SK-N-SH (cell line): ENCODE results near the gene MRPL21. TPM values are rescaled to one million over a fixed set of nuclear protein-coding genes. Genes with fewer than 3 reads are reported as not detected.

ENCODE experiments used
- CTCF ChIA-PET: fragments of 300-600, 350-600 bp; formaldehyde crosslinking; extraction: SDS; loops from one replicate; lab custom pipeline; 2021; lab: Yijun Ruan, JAX
- POLR2A ChIA-PET: fragments of 350-600 bp; sonication (Branson Sonifier 250); formaldehyde crosslinking; extraction: SDS; loops from one replicate; lab custom pipeline; 2020; ENCODE audit warnings: antibody characterized with exemption, inconsistent platforms; lab: Yijun Ruan, JAX
- DNase-seq: peaks from one replicate; pipeline ENCODE4 v3.0.0; 2012
- H2AFZ ChIP-seq: fragments of 200-600 bp; sonication (generic); 2 replicates; pipeline ENCODE4 v1.8.1; 2016; ENCODE audit warnings: antibody characterized with exemption, mild to moderate bottlenecking, low read depth
- H3F3A ChIP-seq: fragments of 200-600 bp; sonication (generic); replicated peaks from 2 replicates; pipeline ENCODE3; 2016; ENCODE audit warnings: antibody characterized with exemption, mild to moderate bottlenecking; ENCODE audit not compliant: insufficient read depth
- H3K27ac ChIP-seq, 2 experiments: fragments of 200-500 bp in 1 of 2; fragments of 200-600 bp in 1 of 2; sonication (Bioruptor generic) in 1 of 2; sonication (generic), shearing (Covaris generic) in 1 of 2; 2 replicates each; pipeline versions ENCODE4 v1.5.1 to v1.6.1; 2014 to 2016; ENCODE audit warnings: low read depth in 2 of 2, inconsistent platforms in 1 of 2, low read length in 1 of 2, mild to moderate bottlenecking in 1 of 2, mixed read lengths in 1 of 2
- H3K27me3 ChIP-seq: fragments of 200-600 bp; sonication (generic), shearing (Covaris generic); 2 replicates; pipeline ENCODE4 v1.6.1; 2016; ENCODE audit warnings: mixed run types; ENCODE audit not compliant: insufficient read depth
- H3K36me3 ChIP-seq, 2 experiments: fragments of 200-500 bp in 1 of 2; fragments of 200-600 bp in 1 of 2; sonication (Bioruptor generic) in 1 of 2; sonication (generic) in 1 of 2; replicated peaks in 1 of 2; 2 replicates each; pipeline versions ENCODE3 to v1.5.1; 2014 to 2016; ENCODE audit warnings: low read length in 1 of 2, mild to moderate bottlenecking in 1 of 2; ENCODE audit not compliant: insufficient read depth in 2 of 2, control insufficient read depth in 1 of 2
- H3K4me1 ChIP-seq, 2 experiments: fragments of 200-500 bp in 1 of 2; fragments of 200-600 bp in 1 of 2; sonication (Bioruptor generic) in 1 of 2; sonication (generic), shearing (Covaris generic) in 1 of 2; 2 replicates each; pipeline versions ENCODE4 v1.5.1 to v1.6.1; 2014 to 2016; ENCODE audit warnings: low read depth in 1 of 2, low read length in 1 of 2, mixed run types in 1 of 2; ENCODE audit not compliant: insufficient read depth in 2 of 2, control insufficient read depth in 1 of 2
- H3K4me2 ChIP-seq: fragments of 200-600 bp; sonication (generic), shearing (Covaris generic); 2 replicates; pipeline ENCODE4 v1.6.1; 2017; ENCODE audit warnings: mixed run types
- H3K4me3 ChIP-seq, 2 experiments: fragments of 200-500 bp in 1 of 2; fragments of 200-600 bp in 1 of 2; sonication (Bioruptor generic) in 1 of 2; sonication (generic), shearing (Covaris generic) in 1 of 2; 2 replicates each; pipeline versions ENCODE4 v1.5.1 to v1.8.1; 2014 to 2016; ENCODE audit warnings: low read depth in 2 of 2, inconsistent platforms in 1 of 2, low read length in 1 of 2, mild to moderate bottlenecking in 1 of 2, mixed read lengths in 1 of 2, moderate library complexity in 1 of 2
- H3K79me2 ChIP-seq: fragments of 200-600 bp; sonication (generic); 2 replicates; pipeline ENCODE4 v1.8.1; 2017; ENCODE audit warnings: mild to moderate bottlenecking; ENCODE audit not compliant: insufficient read depth
- H3K9ac ChIP-seq: fragments of 200-600 bp; sonication (generic); 2 replicates; pipeline ENCODE4 v1.6.1; 2017; ENCODE audit warnings: mixed run types
- H3K9me2 ChIP-seq: fragments of 200-600 bp; sonication (generic); 2 replicates; pipeline ENCODE4 v1.6.1; 2017; ENCODE audit warnings: mixed run types
- H3K9me3 ChIP-seq: fragments of 200-600 bp; sonication (generic); 2 replicates; pipeline ENCODE4 v1.6.1; 2017; ENCODE audit warnings: mixed run types, mild to moderate bottlenecking, moderate library complexity
- H4K20me1 ChIP-seq: fragments of 200-600 bp; sonication (generic); 2 replicates; pipeline ENCODE4 v1.6.1; 2017; ENCODE audit warnings: mild to moderate bottlenecking, mixed run types; ENCODE audit not compliant: insufficient read depth
- CHD2 ChIP-seq: fragments of 150-350 bp; IDR thresholded peaks from 2 replicates; pipeline ENCODE4 v1.6.1; 2018; ENCODE audit warnings: low read length; ENCODE audit not compliant: partially characterized antibody
- EP300 ChIP-seq, 2 experiments: IDR thresholded peaks; 2 replicates each; pipeline versions ENCODE4 v1.4.0 to v1.6.1; 2012; ENCODE audit warnings: borderline replicate concordance in 1 of 2, low read depth in 1 of 2, low read length in 1 of 2
- EZH2phosphoT487 ChIP-seq: fragments of 200-600 bp; sonication (generic); IDR thresholded peaks from 2 replicates; pipeline ENCODE4 v1.6.1; 2017; ENCODE audit warnings: low read depth, mixed run types, mild to moderate bottlenecking, antibody characterized with exemption, moderate library complexity, borderline replicate concordance
- FOSL2 ChIP-seq: IDR thresholded peaks from 2 replicates; pipeline ENCODE4 v1.4.0; 2012; ENCODE audit warnings: low read depth, mild to moderate bottlenecking, moderate library complexity, borderline replicate concordance
- FOXM1 ChIP-seq: IDR thresholded peaks from 2 replicates; pipeline ENCODE4 v1.4.0; 2012; ENCODE audit warnings: low read depth, mild to moderate bottlenecking
- GABPA ChIP-seq: IDR thresholded peaks from 2 replicates; pipeline ENCODE4 v1.4.0; 2012; ENCODE audit warnings: low read depth, mild to moderate bottlenecking
- GATA2 ChIP-seq: sonication (generic); formaldehyde crosslinking; IDR thresholded peaks from 2 replicates; pipeline ENCODE4 v1.5.0; 2020; ENCODE audit warnings: mild to moderate bottlenecking, missing genetic modification reagents
- MXI1 ChIP-seq: IDR thresholded peaks from 2 replicates; pipeline ENCODE4 v1.6.1; 2012; ENCODE audit warnings: mild to moderate bottlenecking, low read depth, low read length, improper control_type of control experiment
- NFIC ChIP-seq: IDR thresholded peaks from 2 replicates; pipeline ENCODE4 v1.4.0; 2012; ENCODE audit warnings: borderline replicate concordance
- NRF1 ChIP-seq: IDR thresholded peaks from 2 replicates; pipeline ENCODE4 v1.6.1; 2012; ENCODE audit warnings: low read depth, mild to moderate bottlenecking, low read length
- POLR2AphosphoS5 ChIP-seq: IDR thresholded peaks from 2 replicates; pipeline ENCODE4 v1.6.1; 2012; ENCODE audit warnings: low read depth, low read length
- RAD21 ChIP-seq: IDR thresholded peaks from 2 replicates; pipeline ENCODE4 v1.6.1; 2012; ENCODE audit warnings: mild to moderate bottlenecking, low read length
- RCOR1 ChIP-seq: fragments of 150-350 bp; IDR thresholded peaks from 2 replicates; pipeline ENCODE4 v1.6.1; 2017; ENCODE audit warnings: antibody characterized with exemption, low read length
- SMC3 ChIP-seq: IDR thresholded peaks from 2 replicates; pipeline ENCODE4 v1.6.1; 2012; ENCODE audit warnings: low read depth, low read length, improper control_type of control experiment
- TCF12 ChIP-seq: IDR thresholded peaks from 2 replicates; pipeline ENCODE4 v1.4.0; 2012
- YY1 ChIP-seq: IDR thresholded peaks from 2 replicates; pipeline ENCODE4 v1.4.0; 2012; ENCODE audit warnings: low read depth, mild to moderate bottlenecking
- WGBS: methylation state at CpG from one replicate; pipeline ENCODE4 v1.1.6; 2017; ENCODE audit warnings: low lambda C conversion rate; 5-methylcytosine and 5-hydroxymethylcytosine counted together
- polyA plus RNA-seq, 3 experiments: library from polyadenylated mRNA; depleted of rRNA; stranded (reverse); fragments of >200 nt; gene quantifications; 2 replicates each; pipeline ENCODE4 v1.2.3, GENCODE V29; 2012
- TF ChIP-seq, protein P1 (sequence below): IDR thresholded peaks from 2 replicates; pipeline ENCODE4 v1.4.0; 2012; ENCODE audit warnings: low read depth, borderline replicate concordance
- TF ChIP-seq, protein P2 (sequence below): fragments of 200-600 bp; sonication (generic); IDR thresholded peaks from 2 replicates; pipeline ENCODE4 v1.6.1; 2017; ENCODE audit warnings: antibody characterized with exemption, mild to moderate bottlenecking, moderate library complexity
- TF ChIP-seq, protein P3 (sequence below): IDR thresholded peaks from 2 replicates; pipeline ENCODE4 v1.4.0; 2012; ENCODE audit warnings: low read depth
- TF ChIP-seq, protein P4 (sequence below): IDR thresholded peaks from 2 replicates; pipeline ENCODE4 v1.4.0; 2012; ENCODE audit warnings: low read depth, borderline replicate concordance

Gene MRPL21
- polyA plus RNA-seq, 1 of the 3 experiments (the other 2 are of a cell fraction): 125 TPM

DNA sequence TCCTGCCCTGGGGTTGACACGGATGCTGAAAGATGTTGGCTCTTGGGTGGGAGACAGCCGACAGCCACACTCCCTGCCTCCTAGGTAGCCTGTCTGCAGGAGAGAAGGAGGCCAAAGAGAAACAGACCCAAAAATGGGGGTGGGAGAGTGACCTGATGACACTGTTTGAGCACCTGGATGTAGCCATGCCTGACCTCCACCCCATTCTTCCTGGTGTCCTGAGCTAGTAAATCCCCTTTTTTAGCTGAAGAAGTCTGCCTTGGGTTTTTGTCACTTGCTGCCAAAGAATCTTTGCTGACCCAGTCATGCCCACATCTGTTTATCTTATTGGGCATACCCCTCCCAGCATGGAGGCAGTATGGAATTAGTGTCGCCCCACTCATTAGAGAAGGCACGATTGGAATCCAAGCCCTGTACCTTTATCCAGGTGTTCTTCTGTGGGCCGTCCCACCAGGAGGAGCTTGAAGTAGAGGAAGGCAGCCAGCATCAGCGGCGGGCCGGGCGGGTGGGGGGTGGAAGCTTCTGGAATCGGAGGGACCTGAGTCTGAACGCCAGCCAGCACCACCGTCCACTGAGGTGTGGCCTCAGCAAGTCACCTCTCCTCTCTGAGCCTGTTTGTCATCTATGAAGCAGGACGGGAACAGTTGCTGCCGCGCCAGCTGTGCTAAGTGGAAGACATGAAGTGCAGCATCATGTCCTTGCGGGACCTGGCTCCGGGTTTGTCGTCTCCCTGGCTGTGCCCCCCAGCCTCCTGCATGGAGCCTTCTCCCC, 37.9 kb upstream of the MRPL21 start (continued):
- TF ChIP-seq FOXM1 (no peak), MXI1 (no peak), NFIC (no peak), EP300 (IDR thresholded peaks at IDR 0.05; ENCODE audit: borderline replicate concordance in 1 of 2, low read depth in 1 of 2, low read length in 1 of 2) (no peak), GATA2 (no peak)
- TF ChIP-seq, protein P1, sequence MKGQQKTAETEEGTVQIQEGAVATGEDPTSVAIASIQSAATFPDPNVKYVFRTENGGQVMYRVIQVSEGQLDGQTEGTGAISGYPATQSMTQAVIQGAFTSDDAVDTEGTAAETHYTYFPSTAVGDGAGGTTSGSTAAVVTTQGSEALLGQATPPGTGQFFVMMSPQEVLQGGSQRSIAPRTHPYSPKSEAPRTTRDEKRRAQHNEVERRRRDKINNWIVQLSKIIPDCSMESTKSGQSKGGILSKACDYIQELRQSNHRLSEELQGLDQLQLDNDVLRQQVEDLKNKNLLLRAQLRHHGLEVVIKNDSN: no peak
- TF ChIP-seq, protein P2, sequence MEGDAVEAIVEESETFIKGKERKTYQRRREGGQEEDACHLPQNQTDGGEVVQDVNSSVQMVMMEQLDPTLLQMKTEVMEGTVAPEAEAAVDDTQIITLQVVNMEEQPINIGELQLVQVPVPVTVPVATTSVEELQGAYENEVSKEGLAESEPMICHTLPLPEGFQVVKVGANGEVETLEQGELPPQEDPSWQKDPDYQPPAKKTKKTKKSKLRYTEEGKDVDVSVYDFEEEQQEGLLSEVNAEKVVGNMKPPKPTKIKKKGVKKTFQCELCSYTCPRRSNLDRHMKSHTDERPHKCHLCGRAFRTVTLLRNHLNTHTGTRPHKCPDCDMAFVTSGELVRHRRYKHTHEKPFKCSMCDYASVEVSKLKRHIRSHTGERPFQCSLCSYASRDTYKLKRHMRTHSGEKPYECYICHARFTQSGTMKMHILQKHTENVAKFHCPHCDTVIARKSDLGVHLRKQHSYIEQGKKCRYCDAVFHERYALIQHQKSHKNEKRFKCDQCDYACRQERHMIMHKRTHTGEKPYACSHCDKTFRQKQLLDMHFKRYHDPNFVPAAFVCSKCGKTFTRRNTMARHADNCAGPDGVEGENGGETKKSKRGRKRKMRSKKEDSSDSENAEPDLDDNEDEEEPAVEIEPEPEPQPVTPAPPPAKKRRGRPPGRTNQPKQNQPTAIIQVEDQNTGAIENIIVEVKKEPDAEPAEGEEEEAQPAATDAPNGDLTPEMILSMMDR: no peak

- Histone ChIP-seq H3K9me2 (no peaks in the 10 kb centered on the region), H3K36me3 (peaks cover 0 to 33% of the 10 kb centered on the region in 2 experiments), H3K9ac (no peak overlapping the region), H3K9me3 (no peaks in the 10 kb centered on the region), H3K79me2 (no peaks in the 10 kb centered on the region), H3F3A (no peaks in the 10 kb centered on the region), H4K20me1 (no peaks in the 10 kb centered on the region), H3K27me3 (no peaks in the 10 kb centered on the region), H3K4me1 (no peaks in the 10 kb centered on the region)
- no peak for DNase-seq
- WGBS: 97% methylated on average over 17 of the region's 20 CpGs
- TF ChIP-seq NRF1: no peak
- no peak for TF ChIP-seq SMC3
- no peak for TF ChIP-seq RAD21
- no peak for TF ChIP-seq GABPA
- TF ChIP-seq MXI1: no peak
- TF ChIP-seq EZH2phosphoT487: no peak
- TF ChIP-seq, protein P3, sequence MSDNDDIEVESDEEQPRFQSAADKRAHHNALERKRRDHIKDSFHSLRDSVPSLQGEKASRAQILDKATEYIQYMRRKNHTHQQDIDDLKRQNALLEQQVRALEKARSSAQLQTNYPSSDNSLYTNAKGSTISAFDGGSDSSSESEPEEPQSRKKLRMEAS: no peak
- TF ChIP-seq TCF12: no peak
- TF ChIP-seq YY1: no peak
- TF ChIP-seq POLR2AphosphoS5: no peak
- TF ChIP-seq FOSL2: no peak
- TF ChIP-seq CHD2: no peak
- TF ChIP-seq RCOR1: no peak
- TF ChIP-seq, protein P4, sequence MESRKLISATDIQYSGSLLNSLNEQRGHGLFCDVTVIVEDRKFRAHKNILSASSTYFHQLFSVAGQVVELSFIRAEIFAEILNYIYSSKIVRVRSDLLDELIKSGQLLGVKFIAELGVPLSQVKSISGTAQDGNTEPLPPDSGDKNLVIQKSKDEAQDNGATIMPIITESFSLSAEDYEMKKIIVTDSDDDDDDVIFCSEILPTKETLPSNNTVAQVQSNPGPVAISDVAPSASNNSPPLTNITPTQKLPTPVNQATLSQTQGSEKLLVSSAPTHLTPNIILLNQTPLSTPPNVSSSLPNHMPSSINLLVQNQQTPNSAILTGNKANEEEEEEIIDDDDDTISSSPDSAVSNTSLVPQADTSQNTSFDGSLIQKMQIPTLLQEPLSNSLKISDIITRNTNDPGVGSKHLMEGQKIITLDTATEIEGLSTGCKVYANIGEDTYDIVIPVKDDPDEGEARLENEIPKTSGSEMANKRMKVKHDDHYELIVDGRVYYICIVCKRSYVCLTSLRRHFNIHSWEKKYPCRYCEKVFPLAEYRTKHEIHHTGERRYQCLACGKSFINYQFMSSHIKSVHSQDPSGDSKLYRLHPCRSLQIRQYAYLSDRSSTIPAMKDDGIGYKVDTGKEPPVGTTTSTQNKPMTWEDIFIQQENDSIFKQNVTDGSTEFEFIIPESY: no peak
- TF ChIP-seq, all 33 proteins: peak for 0
- ChIA-PET CTCF (no interaction called here), POLR2A (no interaction called here)
- Histone ChIP-seq H3K27ac (no peak overlapping the region), H2AFZ (no peak overlapping the region), H3K4me3 (no peak overlapping the region), H3K4me2 (no peak overlapping the region)
These were observed 37.2 kb upstream of the MRPL21 start for GRCh38 chr11:68940651-68941323.
